Middle frontal gyrus (tissue), 1 donor: ENCODE data around the gene MCTS1.
"Not testable (repeated sequence)": the region's sequence is repeated elsewhere in the genome, so short reads cannot be mapped to it uniquely, and the experiment has no call there.

Source experiments
- DNase-seq: peaks from one replicate; pipeline ENCODE4 v3.0.0-alpha.2; 2015; ENCODE audit warnings: low spot score; ENCODE audit errors: extremely low spot score

Gene MCTS1

GRCh38 chrX:120603707-120604360 is at the start of gene MCTS1:
TSS of gene MCTS1 (plus strand) at chrX:120604101. CDS start at chrX:120604237, 136 bp downstream.
- DNase-seq: peak; percentile 56

DNA sequence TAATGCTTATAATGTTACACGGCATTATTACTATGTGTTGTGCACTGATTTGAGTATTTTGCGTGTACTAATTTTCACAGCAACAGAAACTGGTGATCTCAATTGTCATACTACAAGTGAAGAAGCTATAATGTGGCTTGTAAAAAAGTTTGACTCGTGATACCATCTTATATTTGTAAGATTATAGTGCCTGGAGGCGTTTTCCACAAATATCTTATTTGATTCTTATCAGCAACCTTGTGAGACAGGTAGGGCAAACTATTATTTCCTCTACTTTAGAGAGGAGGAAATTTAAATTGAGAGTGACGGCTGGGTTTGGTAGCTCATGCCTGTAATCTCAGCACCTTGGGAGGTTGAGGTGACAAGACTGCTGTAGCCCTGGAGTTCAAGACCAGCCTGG is 47.6 kb upstream of the MCTS1 start:
- no peak for DNase-seq

DNA sequence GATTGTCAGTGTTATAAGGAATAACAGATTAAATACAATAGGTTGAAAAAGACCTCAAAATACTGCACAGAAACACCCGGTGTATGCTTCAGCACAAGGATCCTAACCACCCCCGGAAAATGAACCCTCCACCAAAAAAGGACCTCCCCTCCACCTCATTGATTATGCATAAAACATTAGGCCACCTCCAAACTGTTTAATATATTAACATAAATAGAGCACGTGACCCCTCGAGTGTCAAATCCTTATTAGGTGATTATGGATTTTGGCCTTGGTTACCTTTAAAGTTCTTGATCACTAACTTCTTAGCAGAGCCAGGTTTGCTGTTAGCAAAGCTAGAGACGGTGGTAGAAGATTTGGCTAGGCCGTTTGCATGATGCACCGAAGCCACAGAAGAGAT is 44.1 kb upstream of the MCTS1 start:
- no peak for DNase-seq

GRCh38 chrX:120560405-120560841 is 43.5 kb upstream of the MCTS1 start:
- DNase-seq: no peak

- DNase-seq: peak; percentile 81
These were observed 42.9 kb upstream of the MCTS1 start, which contains the start of gene CUL4B for GRCh38 chrX:120560842-120561633. TSS of gene CUL4B (minus strand) at chrX:120560962. CDS start at chrX:120560638, 324 bp downstream.

GRCh38 chrX:120561634-120562568 is 42.0 kb upstream of the MCTS1 start:
- DNase-seq: no peak

DNA sequence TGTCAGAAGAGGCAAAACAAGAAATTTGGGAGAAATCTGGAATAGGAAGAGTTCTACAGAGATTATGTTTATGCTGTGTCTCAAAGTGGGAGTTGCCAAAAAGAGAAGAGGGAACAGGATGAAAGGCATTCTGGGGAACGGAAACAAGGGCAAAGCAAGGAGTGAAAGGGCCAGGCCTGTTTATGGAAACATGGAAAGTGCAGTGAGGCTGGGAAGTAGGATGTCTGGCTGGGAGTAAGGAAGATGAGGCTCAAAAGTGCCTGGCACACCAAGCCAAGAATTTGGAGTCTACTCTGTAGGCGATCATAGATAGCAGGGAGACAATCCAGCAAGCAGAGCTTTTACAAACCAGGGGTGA is 41.4 kb upstream of the MCTS1 start:
- no peak for DNase-seq

GRCh38 chrX:120564925-120565324 is 39.0 kb upstream of the MCTS1 start:
- DNase-seq: no peak

DNA sequence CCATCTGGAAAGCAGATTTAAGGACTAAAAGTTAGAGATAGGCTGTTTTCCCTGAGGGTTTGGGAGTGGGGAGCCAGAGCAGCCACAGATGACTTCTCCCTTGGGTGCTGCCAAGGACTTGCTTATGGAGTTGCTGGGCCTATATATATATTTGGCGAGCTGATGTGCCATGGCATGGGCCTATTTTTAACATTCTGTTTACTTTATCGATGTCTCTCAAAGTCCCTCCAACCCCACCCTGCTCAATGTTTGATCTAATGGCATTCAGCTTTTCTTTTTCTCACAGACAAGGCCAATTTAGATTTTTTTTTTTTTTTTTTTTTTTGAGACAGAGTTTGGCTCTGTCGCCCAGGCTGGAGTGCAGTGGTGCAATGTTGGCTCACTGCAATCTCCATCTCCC is 37.1 kb upstream of the MCTS1 start:
- no peak for DNase-seq

DNA sequence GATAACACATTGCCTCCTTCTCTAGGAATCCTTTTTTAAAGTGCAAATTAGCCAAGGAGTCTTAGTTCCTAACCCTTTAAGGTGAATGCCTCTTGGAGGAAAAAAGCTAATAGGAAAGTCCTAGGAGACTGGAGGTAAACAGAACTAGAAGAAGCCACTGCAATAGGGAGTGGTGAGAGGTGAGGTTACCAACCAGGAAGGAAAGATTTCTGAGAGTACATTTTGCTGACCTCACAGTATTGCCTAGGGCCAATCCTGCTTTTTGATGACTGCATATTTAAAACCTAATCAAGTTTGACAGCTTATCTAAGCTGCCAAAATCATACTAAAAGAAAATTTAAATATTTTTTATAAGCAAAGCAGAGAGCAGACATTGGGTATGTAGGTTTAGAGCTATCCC is 35.9 kb upstream of the MCTS1 start:
- DNase-seq: no peak

- no peak for DNase-seq
These were observed 35.3 kb upstream of the MCTS1 start for GRCh38 chrX:120568609-120569008.

GRCh38 chrX:120570011-120570600 is 33.8 kb upstream of the MCTS1 start:
- DNase-seq: no peak

DNA sequence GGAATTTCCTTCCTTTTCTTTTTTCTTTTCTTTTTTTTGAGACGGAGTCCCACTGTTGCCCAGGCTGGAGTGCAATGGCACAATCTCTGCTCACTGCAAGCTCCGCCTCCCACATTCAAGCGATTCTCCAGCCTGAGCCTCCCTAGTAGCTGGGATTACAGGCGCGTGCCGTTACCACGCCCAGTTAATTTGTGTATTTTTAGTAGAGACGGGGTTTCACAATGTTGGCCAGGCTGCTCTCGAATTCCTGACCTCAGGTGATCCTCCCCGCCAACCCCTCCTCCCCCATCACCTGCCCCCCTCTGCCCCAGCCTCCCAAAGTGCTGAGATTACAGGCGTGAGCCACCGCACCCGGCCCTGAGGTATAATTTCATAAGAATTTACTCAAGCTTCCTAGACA is 30.1 kb upstream of the MCTS1 start:
- not testable (repeated sequence) for DNase-seq

DNA sequence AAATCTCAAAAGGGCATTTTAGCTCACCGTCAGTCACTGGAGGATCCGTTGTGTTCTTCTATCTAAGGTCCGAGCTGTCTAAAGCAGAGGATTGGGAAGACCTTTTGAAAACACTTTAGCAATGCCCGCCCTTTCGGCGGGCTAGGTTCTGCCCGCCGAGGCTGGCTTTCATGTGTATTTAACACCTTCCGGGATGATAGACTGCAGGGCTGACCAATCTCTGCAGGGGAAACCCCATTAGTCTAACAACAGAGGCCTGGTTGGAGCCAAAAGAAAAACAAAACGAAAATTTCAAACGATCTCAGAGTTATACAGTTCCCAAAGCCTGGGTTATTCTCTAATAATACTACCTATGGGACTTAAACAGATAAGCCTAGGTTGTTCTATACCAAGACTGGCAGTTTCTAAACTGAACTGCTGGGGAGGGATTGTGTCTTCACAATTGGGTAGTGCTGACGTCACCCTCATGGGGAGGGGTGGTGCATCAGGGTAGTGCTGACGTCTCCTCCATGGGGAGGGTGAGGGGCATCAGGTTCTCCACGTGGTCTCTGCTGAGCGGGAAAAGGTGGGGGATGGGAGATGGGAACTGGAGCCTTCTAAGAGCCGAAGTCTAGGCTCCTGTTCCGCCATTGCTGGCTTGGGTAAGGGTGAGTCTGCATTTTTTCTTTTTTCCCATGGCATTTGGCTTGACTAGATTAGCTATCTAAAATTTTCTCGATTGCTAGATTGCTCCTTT is 28.4 kb upstream of the MCTS1 start:
- DNase-seq: no peak

DNA sequence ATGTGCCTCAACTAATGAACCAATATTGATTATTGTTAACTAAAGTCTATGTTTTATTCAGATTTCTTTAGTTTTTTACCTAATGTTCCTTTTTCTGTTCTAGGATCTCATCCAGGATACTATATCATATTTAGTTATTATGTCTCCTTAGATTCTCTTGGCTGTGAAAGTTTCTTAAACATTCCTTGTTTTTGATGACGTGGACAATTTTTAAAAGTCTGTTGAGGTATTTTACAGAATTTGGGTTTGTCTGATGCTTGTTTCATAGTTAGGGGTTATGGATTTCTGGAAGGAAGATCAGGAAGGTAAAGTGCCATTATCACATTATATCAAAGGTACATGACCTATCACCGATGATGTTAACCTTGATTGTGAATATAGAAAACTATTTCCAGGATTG is 18.2 kb upstream of the MCTS1 start:
- DNase-seq: no peak

DNA sequence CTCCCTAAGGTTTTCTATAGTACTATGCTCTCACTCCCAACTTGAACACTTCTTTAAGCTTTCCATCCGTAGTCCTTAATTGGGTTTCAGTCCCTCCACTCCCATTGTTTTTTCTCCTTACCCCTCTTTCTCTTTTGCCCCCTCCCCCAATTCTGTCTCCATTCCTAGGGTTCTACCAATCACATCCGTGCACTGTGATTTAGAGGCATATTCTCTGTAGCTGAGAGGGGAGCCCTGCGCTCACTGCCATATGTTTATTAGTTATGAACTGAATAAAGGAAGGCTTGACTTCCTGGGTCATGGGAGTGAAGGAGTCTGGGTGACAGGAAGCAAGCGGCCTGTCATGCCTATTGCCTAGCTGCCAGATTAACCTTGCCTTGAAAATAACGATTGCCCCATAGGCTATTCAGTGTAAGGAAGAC is 471 bp downstream of the MCTS1 start:
- peak; percentile 5 for DNase-seq

DNA sequence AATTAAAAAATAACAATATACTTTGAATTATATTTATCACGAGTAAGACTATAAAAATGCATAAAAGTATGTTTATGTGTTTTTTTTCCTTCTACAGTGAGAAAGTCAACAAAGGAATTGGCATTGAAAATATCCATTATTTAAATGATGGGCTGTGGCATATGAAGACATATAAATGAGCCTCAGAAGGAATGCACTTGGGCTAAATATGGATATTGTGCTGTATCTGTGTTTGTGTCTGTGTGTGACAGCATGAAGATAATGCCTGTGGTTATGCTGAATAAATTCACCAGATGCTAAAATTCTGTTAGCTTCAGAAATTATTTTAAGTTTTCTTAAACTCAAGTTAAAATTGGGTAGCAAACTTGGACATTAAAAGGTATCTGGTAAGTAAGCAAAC is 8.2 kb downstream of the MCTS1 start:
- no peak for DNase-seq

GRCh38 chrX:120614816-120615215 is 10.9 kb downstream of the MCTS1 start:
- no peak for DNase-seq

- no peak for DNase-seq
These were observed 14.2 kb downstream of the MCTS1 start for GRCh38 chrX:120617996-120618630.

DNA sequence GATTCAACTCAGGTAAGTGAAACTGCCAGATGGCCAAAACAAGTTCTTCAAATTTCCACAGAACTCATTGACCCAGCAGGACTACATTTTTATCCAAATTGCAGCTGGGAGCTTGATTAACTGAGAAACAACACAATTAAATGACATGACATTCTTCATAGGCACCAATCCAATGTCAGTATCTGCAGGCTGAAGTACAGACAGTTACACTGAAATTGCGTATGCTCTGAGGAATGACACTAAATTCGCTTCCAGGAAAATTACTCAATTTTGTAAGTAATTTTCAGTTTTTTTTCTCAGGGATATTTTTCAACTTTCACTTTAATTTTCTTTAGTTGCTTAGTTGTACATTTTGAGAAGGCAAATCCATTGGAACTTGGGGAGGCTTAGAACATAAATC is 21.5 kb downstream of the MCTS1 start:
- no peak for DNase-seq
